ENCODE results near the gene GSX2. TPM values are rescaled to one million over a fixed set of nuclear protein-coding genes. Genes with fewer than 3 reads are reported as not detected.

GSX2 gene
- total and polyA plus RNA-seq, 2 of the 13 experiments (the other 11 are each of a cell fraction or from before 2014, with no cell fraction given): not detected

DNA sequence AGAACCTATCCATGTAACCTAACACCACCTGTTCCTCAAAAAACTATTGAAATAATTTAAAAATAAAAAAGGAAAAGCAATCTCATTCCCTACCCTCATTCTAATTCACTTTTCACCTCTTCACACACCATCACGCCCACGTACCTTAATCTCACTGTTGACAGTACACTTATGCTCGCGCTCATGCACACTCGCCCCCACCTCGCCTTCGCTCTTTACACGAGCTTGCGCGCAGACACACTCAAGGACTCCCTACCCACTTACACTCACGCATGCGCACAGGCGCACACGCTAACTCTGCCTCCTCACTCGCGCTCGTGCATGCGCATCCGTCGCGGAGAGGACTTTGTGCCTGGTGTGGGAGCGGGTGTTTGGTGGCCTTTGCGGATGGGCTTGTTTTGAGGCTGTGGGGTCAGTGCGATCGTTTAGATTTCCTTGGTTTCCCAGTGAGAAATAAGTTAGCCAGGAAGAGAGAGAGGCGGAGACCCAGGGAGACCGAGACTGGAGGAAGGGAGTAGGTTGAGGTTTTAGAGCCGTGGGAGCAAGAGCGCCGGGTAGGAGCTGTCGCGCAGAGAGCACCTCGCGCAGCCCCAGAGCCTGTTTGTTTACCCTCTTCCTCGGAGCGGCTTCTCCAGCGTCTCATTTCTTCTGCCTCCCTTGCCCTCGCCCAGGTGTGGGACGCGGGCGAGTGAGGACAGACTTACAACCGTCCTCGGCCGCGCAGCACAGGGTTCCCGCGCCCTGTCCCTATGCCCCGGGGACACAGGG, 8.1 kb upstream of the GSX2 start (continued):
- TF ChIP-seq, protein P1, sequence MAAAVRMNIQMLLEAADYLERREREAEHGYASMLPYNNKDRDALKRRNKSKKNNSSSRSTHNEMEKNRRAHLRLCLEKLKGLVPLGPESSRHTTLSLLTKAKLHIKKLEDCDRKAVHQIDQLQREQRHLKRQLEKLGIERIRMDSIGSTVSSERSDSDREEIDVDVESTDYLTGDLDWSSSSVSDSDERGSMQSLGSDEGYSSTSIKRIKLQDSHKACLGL (CRISPR knock-in tag; IDR thresholded peaks at IDR 0.05): peak; percentile 59
- TF ChIP-seq HOXA9 (CRISPR knock-in tag; IDR thresholded peaks at IDR 0.05; ENCODE audit: borderline replicate concordance): no peak
- TF ChIP-seq ZNF451 (CRISPR knock-in tag; IDR thresholded peaks at IDR 0.05): 0 out of 2 replicates have a peak, but pooled peaks have one; percentile 29
- TF ChIP-seq, protein P2, sequence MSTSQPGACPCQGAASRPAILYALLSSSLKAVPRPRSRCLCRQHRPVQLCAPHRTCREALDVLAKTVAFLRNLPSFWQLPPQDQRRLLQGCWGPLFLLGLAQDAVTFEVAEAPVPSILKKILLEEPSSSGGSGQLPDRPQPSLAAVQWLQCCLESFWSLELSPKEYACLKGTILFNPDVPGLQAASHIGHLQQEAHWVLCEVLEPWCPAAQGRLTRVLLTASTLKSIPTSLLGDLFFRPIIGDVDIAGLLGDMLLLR (CRISPR knock-in tag; IDR thresholded peaks at IDR 0.05): no peak
- peak; percentile 76; the same call in 1 of the 2 replicates for TF ChIP-seq GATAD2A (CRISPR knock-in tag; IDR thresholded peaks at IDR 0.05)
- TF ChIP-seq, protein P3, sequence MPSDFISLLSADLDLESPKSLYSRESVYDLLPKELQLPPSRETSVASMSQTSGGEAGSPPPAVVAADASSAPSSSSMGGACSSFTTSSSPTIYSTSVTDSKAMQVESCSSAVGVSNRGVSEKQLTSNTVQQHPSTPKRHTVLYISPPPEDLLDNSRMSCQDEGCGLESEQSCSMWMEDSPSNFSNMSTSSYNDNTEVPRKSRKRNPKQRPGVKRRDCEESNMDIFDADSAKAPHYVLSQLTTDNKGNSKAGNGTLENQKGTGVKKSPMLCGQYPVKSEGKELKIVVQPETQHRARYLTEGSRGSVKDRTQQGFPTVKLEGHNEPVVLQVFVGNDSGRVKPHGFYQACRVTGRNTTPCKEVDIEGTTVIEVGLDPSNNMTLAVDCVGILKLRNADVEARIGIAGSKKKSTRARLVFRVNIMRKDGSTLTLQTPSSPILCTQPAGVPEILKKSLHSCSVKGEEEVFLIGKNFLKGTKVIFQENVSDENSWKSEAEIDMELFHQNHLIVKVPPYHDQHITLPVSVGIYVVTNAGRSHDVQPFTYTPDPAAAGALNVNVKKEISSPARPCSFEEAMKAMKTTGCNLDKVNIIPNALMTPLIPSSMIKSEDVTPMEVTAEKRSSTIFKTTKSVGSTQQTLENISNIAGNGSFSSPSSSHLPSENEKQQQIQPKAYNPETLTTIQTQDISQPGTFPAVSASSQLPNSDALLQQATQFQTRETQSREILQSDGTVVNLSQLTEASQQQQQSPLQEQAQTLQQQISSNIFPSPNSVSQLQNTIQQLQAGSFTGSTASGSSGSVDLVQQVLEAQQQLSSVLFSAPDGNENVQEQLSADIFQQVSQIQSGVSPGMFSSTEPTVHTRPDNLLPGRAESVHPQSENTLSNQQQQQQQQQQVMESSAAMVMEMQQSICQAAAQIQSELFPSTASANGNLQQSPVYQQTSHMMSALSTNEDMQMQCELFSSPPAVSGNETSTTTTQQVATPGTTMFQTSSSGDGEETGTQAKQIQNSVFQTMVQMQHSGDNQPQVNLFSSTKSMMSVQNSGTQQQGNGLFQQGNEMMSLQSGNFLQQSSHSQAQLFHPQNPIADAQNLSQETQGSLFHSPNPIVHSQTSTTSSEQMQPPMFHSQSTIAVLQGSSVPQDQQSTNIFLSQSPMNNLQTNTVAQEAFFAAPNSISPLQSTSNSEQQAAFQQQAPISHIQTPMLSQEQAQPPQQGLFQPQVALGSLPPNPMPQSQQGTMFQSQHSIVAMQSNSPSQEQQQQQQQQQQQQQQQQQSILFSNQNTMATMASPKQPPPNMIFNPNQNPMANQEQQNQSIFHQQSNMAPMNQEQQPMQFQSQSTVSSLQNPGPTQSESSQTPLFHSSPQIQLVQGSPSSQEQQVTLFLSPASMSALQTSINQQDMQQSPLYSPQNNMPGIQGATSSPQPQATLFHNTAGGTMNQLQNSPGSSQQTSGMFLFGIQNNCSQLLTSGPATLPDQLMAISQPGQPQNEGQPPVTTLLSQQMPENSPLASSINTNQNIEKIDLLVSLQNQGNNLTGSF (CRISPR knock-in tag; IDR thresholded peaks at IDR 0.05): no peak
- peak; percentile 22; the same call in 1 of the 2 replicates for TF ChIP-seq NFKB2 (CRISPR knock-in tag; IDR thresholded peaks at IDR 0.05; ENCODE audit: borderline replicate concordance)
- TF ChIP-seq JUNB (CRISPR knock-in tag; IDR thresholded peaks at IDR 0.05; ENCODE audit: borderline replicate concordance): peak; percentile 62; the same call in 1 of the 2 replicates
- TF ChIP-seq MAZ (IDR thresholded peaks at IDR 0.05; ENCODE audit: borderline replicate concordance, low read depth, low read length): no peak
- 0 out of 2 replicates have a peak, but pooled peaks have one; percentile 40 for TF ChIP-seq MAZ (CRISPR knock-in tag; IDR thresholded peaks at IDR 0.05; ENCODE audit: low read depth)
- no peak for TF ChIP-seq LCORL (IDR thresholded peaks at IDR 0.05)
- TF ChIP-seq LCORL (CRISPR knock-in tag; IDR thresholded peaks at IDR 0.05): 0 out of 2 replicates have a peak, but pooled peaks have one; percentile 27
- 0 out of 2 replicates have a peak, but pooled peaks have one; percentile 6 for TF ChIP-seq ZKSCAN5 (CRISPR knock-in tag; IDR thresholded peaks at IDR 0.05)
- TF ChIP-seq, protein P4, sequence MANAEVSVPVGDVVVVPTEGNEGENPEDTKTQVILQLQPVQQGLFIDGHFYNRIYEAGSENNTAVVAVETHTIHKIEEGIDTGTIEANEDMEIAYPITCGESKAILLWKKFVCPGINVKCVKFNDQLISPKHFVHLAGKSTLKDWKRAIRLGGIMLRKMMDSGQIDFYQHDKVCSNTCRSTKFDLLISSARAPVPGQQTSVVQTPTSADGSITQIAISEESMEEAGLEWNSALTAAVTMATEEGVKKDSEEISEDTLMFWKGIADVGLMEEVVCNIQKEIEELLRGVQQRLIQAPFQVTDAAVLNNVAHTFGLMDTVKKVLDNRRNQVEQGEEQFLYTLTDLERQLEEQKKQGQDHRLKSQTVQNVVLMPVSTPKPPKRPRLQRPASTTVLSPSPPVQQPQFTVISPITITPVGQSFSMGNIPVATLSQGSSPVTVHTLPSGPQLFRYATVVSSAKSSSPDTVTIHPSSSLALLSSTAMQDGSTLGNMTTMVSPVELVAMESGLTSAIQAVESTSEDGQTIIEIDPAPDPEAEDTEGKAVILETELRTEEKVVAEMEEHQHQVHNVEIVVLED (CRISPR knock-in tag; IDR thresholded peaks at IDR 0.05; ENCODE audit: borderline replicate concordance): no peak
- TF ChIP-seq NR2F1 (CRISPR knock-in tag; IDR thresholded peaks at IDR 0.05): no peak
- 0 out of 2 replicates have a peak, but pooled peaks have one; percentile 13 for TF ChIP-seq SPEN (CRISPR knock-in tag; IDR thresholded peaks at IDR 0.05; ENCODE audit: low read depth)
- peak; percentile 50 for TF ChIP-seq GABPB1 (CRISPR knock-in tag; IDR thresholded peaks at IDR 0.05)
- TF ChIP-seq, protein P5, sequence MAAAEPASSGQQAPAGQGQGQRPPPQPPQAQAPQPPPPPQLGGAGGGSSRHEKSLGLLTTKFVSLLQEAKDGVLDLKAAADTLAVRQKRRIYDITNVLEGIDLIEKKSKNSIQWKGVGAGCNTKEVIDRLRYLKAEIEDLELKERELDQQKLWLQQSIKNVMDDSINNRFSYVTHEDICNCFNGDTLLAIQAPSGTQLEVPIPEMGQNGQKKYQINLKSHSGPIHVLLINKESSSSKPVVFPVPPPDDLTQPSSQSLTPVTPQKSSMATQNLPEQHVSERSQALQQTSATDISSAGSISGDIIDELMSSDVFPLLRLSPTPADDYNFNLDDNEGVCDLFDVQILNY (CRISPR knock-in tag; conservative IDR thresholded peaks at IDR 0.05): no peak
- no peak for TF ChIP-seq TOE1 (CRISPR knock-in tag; IDR thresholded peaks at IDR 0.05)
- no peak for TF ChIP-seq ZNF652 (CRISPR knock-in tag; IDR thresholded peaks at IDR 0.05; ENCODE audit: borderline replicate concordance, low read depth)

Data from HepG2 (cell line).